Liver (tissue), 3 donors: ENCODE data around the gene SPEG.

ENCODE experiments used
- CTCF ChIP-seq: fragments of 150-350 bp; IDR thresholded peaks from 2 replicates; pipeline ENCODE4 v1.5.1; 2017; ENCODE audit warnings: improper control_type of control experiment, low read depth, low read length; ENCODE audit not compliant: missing input control
- HNF4A ChIP-seq, 2 donors: conservative IDR thresholded peaks; 2 replicates each; pipeline ENCODE4 v1.6.1; 2016; ENCODE audit warnings: antibody characterized with exemption in 2 of 2, mild to moderate bottlenecking in 2 of 2
- RAD21 ChIP-seq, 2 donors: IDR thresholded peaks; 2 replicates each; pipeline ENCODE4 v1.6.1; 2016; ENCODE audit warnings: antibody characterized with exemption in 2 of 2, mild to moderate bottlenecking in 2 of 2
- YY1 ChIP-seq: IDR thresholded peaks from 2 replicates; pipeline ENCODE4 v1.6.1; 2016; ENCODE audit warnings: antibody characterized with exemption, mild to moderate bottlenecking
- donor health status: healthy.
- donor health status: healthy.

- TF ChIP-seq RAD21 (IDR thresholded peaks at IDR 0.05), result no peak
- no peak for TF ChIP-seq HNF4A (conservative IDR thresholded peaks at IDR 0.05)
- no peak for TF ChIP-seq CTCF
- no peak for TF ChIP-seq YY1
Observed at GRCh38 chr2:219423652-219424377, 10.8 kb upstream of the SPEG start.
